HL-60 (cell line): ENCODE data around the gene GSTO2.

Source experiments
- CTCF ChIP-seq: IDR thresholded peaks from one replicate; pipeline ENCODE4 v1.5.1; 2011; ENCODE audit warnings: low read length, control low read depth, inconsistent platforms; ENCODE audit not compliant: insufficient read depth
- POLR2AphosphoS5 ChIP-seq: IDR thresholded peaks from 2 replicates; pipeline ENCODE4 v1.6.1; 2012; ENCODE audit warnings: low read depth

- TF ChIP-seq CTCF (no peak), POLR2AphosphoS5 (no peak)
Measured at GRCh38 chr10:104318326-104318725, 49.3 kb downstream of the GSTO2 start.
